Panc1 (cell line): ENCODE measurements around the gene BRME1.

Source experiments
- POLR2AphosphoS5 ChIP-seq: IDR thresholded peaks from 2 replicates; pipeline ENCODE4 v1.6.1; 2012; ENCODE audit warnings: mild to moderate bottlenecking, low read depth, low read length, moderate library complexity
- TF ChIP-seq, protein P1 (sequence below): fragments of 450-650 bp; IDR thresholded peaks from 2 replicates; pipeline ENCODE4 v1.5.1; 2017; ENCODE audit warnings: mild to moderate bottlenecking

GRCh38 chr19:13888281-13888680, 17.6 kb downstream of the BRME1 start:
- TF ChIP-seq, protein P1, sequence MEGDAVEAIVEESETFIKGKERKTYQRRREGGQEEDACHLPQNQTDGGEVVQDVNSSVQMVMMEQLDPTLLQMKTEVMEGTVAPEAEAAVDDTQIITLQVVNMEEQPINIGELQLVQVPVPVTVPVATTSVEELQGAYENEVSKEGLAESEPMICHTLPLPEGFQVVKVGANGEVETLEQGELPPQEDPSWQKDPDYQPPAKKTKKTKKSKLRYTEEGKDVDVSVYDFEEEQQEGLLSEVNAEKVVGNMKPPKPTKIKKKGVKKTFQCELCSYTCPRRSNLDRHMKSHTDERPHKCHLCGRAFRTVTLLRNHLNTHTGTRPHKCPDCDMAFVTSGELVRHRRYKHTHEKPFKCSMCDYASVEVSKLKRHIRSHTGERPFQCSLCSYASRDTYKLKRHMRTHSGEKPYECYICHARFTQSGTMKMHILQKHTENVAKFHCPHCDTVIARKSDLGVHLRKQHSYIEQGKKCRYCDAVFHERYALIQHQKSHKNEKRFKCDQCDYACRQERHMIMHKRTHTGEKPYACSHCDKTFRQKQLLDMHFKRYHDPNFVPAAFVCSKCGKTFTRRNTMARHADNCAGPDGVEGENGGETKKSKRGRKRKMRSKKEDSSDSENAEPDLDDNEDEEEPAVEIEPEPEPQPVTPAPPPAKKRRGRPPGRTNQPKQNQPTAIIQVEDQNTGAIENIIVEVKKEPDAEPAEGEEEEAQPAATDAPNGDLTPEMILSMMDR = no peak
- TF ChIP-seq POLR2AphosphoS5 = no peak
